HG02759 (cell line): ENCODE measurements around the gene ITGB1BP1.

Source experiments
- ATAC-seq: cut with Tn5 transposase; IDR thresholded peaks from one replicate; pipeline ENCODE4 v1.9.1; 2021; ENCODE audit warnings: mild to moderate bottlenecking, moderate library complexity; ENCODE audit not compliant: unreplicated experiment

Gene ITGB1BP1

GRCh38 chr2:9380702-9381628, 42.4 kb downstream of the ITGB1BP1 start:
- no peak for ATAC-seq

GRCh38 chr2:9379391-9379755, 44.0 kb downstream of the ITGB1BP1 start:
- no peak for ATAC-seq

GRCh38 chr2:9378433-9379390, 44.6 kb downstream of the ITGB1BP1 start:
- no peak for ATAC-seq

GRCh38 chr2:9377461-9378097, 45.7 kb downstream of the ITGB1BP1 start:
- no peak for ATAC-seq

GRCh38 chr2:9375857-9376428, 47.4 kb downstream of the ITGB1BP1 start:
- ATAC-seq = no peak

- no peak for ATAC-seq
Measured at GRCh38 chr2:9374071-9374730, 49.1 kb downstream of the ITGB1BP1 start.

GRCh38 chr2:9373476-9373875, 49.9 kb downstream of the ITGB1BP1 start:
- ATAC-seq = no peak

- no peak for ATAC-seq
Measured at GRCh38 chr2:9373047-9373446, 50.3 kb downstream of the ITGB1BP1 start.

- no peak for ATAC-seq
Measured at GRCh38 chr2:9370746-9371145, 52.6 kb downstream of the ITGB1BP1 start.

GRCh38 chr2:9366026-9366425, 57.3 kb downstream of the ITGB1BP1 start:
- no peak for ATAC-seq

- ATAC-seq = no peak
Measured at GRCh38 chr2:9365498-9366019, 57.8 kb downstream of the ITGB1BP1 start.

- no peak for ATAC-seq
Measured at GRCh38 chr2:9364791-9365497, 58.4 kb downstream of the ITGB1BP1 start.

- no peak for ATAC-seq
Measured at GRCh38 chr2:9364373-9364772, 59.0 kb downstream of the ITGB1BP1 start.

- ATAC-seq = no peak
Measured at GRCh38 chr2:9360701-9361100, 62.6 kb downstream of the ITGB1BP1 start.

GRCh38 chr2:9360110-9360509, 63.2 kb downstream of the ITGB1BP1 start:
- ATAC-seq = no peak

- no peak for ATAC-seq
Measured at GRCh38 chr2:9359463-9359862, 63.9 kb downstream of the ITGB1BP1 start.

GRCh38 chr2:9358846-9359245, 64.5 kb downstream of the ITGB1BP1 start:
- no peak for ATAC-seq

GRCh38 chr2:9356261-9356660, 67.1 kb downstream of the ITGB1BP1 start:
- no peak for ATAC-seq

- ATAC-seq = no peak
Measured at GRCh38 chr2:9355716-9356115, 67.6 kb downstream of the ITGB1BP1 start.
